HUES48 (cell line): ENCODE measurements around the gene MMP8.

Experiments
- H3K27ac ChIP-seq: one replicate; pipeline ENCODE4 v1.7.0; 2013; ENCODE audit warnings: low read depth, low read length, inconsistent platforms
- H3K27me3 ChIP-seq: 2 replicates; pipeline ENCODE4 v1.6.1; 2013; ENCODE audit warnings: mild to moderate bottlenecking, low read length; ENCODE audit not compliant: control insufficient read depth, insufficient read depth
- H3K36me3 ChIP-seq: 2 replicates; pipeline ENCODE4 v1.6.1; 2013; ENCODE audit warnings: low read length; ENCODE audit not compliant: control insufficient read depth, insufficient read depth
- H3K4me1 ChIP-seq: 2 replicates; pipeline ENCODE4 v1.6.1; 2013; ENCODE audit warnings: mild to moderate bottlenecking, low read length; ENCODE audit not compliant: control insufficient read depth, insufficient read depth
- H3K4me3 ChIP-seq: 2 replicates; pipeline ENCODE4 v1.5.1; 2013; ENCODE audit warnings: mild to moderate bottlenecking, low read depth, low read length
- H3K9ac ChIP-seq: 2 replicates; pipeline ENCODE4 v1.6.1; 2013; ENCODE audit warnings: mild to moderate bottlenecking, low read depth, low read length, moderate library complexity
- H3K9me3 ChIP-seq: 2 replicates; pipeline ENCODE4 v1.6.1; 2013; ENCODE audit warnings: low read length; ENCODE audit not compliant: control insufficient read depth, insufficient read depth

Gene MMP8

DNA sequence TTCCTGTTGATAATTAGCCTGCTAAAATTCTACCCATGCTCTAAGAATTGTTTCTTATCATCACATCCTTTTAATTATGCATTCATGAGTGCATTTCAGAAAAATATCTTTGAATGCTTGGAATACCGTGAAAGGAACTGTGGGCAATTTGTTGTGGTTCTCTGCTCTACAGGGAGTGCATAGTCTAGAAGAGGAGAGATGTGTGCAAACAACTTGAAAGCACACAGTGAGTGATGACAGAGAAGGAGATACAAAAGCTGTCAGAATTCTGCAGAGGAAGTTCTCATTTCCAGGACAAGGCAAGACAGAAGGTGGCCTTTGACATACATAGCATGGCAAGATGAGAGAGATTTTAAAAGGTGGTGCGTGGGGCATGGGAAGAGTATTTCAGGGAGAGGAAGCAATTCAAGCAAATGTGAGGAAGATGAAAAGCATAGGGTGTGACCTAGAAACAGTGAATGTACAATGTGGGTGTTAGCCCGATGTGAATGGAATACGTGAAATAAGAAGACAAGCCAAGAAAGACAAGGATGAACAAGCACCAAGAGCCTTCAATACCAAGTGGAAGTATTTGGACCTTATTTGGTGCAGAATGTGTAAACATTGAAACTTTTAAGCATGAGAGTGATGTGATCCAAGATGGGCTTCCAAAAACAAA, 5.0 kb downstream of the MMP8 start:
- H3K36me3 ChIP-seq, result no peaks in the 10 kb centered on the region
- H3K9ac ChIP-seq, result no peak overlapping the region
- H3K4me3 ChIP-seq, result no peak overlapping the region
- H3K27ac ChIP-seq, result no peak overlapping the region
- no peaks in the 10 kb centered on the region for H3K27me3 ChIP-seq
- H3K9me3 ChIP-seq, result no peaks in the 10 kb centered on the region
- H3K4me1 ChIP-seq, result no peaks in the 10 kb centered on the region

DNA sequence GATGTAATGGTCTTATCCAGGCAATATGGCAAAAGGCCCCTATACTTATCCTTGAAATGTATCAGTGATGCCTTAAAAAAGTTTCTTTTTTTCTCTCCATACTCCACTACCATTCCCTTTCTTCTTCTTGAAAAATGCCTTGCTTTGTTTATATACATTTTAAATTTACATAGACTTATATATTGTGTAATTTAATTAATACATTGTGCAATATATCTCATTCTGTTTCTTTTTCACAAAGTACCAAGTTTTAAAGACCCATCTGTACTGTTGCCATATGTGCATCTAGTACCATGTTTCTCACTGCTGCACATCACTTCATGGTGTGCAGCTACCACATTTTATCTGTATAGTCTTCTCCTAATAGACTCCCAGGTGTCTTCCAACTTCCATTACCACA, 7.5 kb downstream of the MMP8 start:
- H3K4me3 ChIP-seq, result no peak overlapping the region
- no peaks in the 10 kb centered on the region for H3K27me3 ChIP-seq
- no peak overlapping the region for H3K9ac ChIP-seq
- no peaks in the 10 kb centered on the region for H3K4me1 ChIP-seq
- no peaks in the 10 kb centered on the region for H3K9me3 ChIP-seq
- no peak overlapping the region for H3K27ac ChIP-seq
- no peaks in the 10 kb centered on the region for H3K36me3 ChIP-seq

DNA sequence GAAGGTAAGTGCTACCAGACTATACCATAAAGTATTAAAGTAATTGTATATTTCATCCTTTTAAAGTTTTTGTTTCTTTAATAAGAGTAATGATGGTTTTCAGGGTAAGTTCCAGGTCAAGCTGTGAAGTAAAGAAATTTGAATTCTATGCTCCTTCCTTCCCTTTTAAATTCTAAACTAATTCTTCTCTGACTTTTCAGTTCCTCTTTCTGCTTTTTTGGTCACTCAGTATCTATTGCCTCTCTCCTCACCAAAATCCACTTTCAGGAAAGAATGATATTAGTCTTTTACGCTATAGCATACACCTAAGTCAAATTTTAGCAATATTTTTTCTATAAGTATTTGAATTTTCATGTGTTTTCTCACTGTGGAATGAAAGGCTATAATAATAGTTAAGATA, 8.2 kb downstream of the MMP8 start:
- no peak overlapping the region for H3K27ac ChIP-seq
- no peaks in the 10 kb centered on the region for H3K27me3 ChIP-seq

DNA sequence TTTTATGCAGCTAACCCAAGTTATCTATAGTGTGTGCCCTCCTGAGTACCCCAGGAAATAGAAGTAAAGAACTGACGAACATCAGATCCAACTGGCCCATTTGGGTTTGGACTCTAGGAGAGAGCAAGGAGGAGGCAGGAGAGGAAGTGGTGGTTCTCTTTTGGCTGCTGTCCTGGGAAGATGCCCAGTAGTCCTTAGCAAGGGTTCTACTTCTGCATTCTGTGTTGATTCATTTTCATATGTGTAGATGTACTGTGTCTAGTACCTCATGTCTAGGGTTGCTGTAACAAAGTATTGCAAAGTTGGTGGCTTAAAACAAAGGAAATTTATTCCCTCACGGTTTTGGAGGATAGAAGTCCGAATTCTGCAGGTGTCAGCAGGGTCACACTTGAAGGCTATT, 12.6 kb downstream of the MMP8 start:
- no peaks in the 10 kb centered on the region for H3K9me3 ChIP-seq
- H3K27ac ChIP-seq, result no peak overlapping the region
- no peaks in the 10 kb centered on the region for H3K27me3 ChIP-seq
- no peak overlapping the region for H3K4me3 ChIP-seq
- no peaks in the 10 kb centered on the region for H3K36me3 ChIP-seq
- H3K4me1 ChIP-seq, result no peaks in the 10 kb centered on the region
- H3K9ac ChIP-seq, result no peak overlapping the region

More for the DNA sequence above, 8.2 kb downstream of the MMP8 start:
- Histone ChIP-seq H3K9me3 (no peaks in the 10 kb centered on the region), H3K4me3 (no peak overlapping the region), H3K4me1 (no peaks in the 10 kb centered on the region), H3K36me3 (no peaks in the 10 kb centered on the region), H3K9ac (no peak overlapping the region)

DNA sequence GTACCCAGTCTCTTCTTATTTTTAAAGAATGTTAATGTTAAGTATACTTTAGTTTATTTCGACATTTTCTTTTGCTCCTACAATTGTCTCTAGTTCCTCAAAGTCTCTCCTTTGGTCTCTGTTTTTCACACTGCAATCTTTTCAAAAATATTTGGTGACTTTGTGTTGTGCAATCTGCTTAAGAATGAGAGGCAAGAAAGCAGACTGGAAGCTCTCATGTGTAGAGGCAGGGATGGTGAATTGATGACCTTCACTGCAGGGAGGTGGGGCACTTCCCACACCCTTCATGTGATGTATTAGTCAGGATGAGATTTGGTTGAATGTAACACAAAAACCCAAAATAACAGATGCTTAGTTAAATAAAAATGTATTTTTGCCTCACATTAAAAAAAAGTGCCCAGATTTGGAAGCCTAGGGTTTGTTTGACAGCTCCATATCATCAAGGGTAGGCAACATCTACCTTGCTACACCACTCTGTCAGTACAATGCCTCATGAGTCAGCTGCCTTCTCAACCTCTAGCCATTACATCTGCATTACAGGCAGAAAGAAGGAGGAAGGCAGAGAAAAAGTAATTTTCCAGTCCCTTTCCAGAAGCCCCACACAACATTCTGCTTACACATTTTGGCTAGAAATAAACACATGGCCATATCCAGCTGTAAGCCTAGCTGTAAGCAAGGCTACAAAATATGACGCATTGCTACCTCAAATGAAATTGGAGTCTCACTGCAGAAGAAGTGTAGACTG, 15.4 kb downstream of the MMP8 start:
- Histone ChIP-seq H3K36me3 (no peaks in the 10 kb centered on the region), H3K4me1 (no peaks in the 10 kb centered on the region), H3K27ac (no peak overlapping the region), H3K9me3 (no peaks in the 10 kb centered on the region), H3K9ac (no peak overlapping the region), H3K27me3 (no peaks in the 10 kb centered on the region), H3K4me3 (no peak overlapping the region)

DNA sequence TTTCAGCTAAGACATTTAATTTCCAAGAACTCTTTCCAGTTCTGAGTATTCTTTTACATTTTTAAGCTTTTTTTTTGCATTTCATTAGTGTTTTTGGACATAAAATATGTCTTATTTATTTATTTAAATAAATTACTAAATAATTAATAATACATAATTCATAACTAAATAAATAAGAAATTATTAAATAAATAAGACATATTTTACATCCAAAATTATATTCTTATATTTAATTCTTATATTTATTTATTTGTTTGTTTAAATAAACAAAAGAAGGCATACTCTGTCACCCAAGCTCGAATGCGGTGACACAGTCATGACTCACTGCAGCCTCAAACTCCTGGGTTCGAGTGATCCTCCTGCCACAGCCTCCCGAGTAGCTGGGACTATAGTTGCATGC, 16.1 kb downstream of the MMP8 start:
- H3K27me3 ChIP-seq, result no peaks in the 10 kb centered on the region
- no peak overlapping the region for H3K9ac ChIP-seq
- H3K36me3 ChIP-seq, result no peaks in the 10 kb centered on the region
- no peaks in the 10 kb centered on the region for H3K4me1 ChIP-seq
- no peaks in the 10 kb centered on the region for H3K9me3 ChIP-seq
- H3K27ac ChIP-seq, result no peak overlapping the region
- no peak overlapping the region for H3K4me3 ChIP-seq

DNA sequence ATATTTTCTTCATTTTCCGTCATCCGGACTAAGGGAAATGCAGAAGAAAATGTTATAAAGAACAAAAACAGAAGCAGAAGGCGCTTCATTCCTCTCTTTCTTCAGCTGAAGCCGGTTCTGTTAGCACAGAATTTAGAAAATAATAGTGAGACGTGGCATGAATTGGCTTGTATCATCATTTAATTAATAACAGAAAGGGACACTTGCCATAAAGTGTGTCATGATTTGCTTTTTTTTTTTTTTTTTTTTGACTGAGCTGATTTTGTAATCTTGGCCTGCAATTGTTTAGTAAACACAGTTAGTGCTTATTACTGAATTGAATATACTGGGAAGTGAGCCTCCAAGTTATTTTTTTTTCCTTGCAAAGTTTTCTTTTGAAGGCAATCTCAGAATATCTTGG, 19.1 kb downstream of the MMP8 start, which contains the start of gene MMP27:
Gene MMP27 (minus strand): TSS at position 144 of the 400 bp plus-strand sequence. CDS start 55 bp downstream, at position 89.
- Histone ChIP-seq H3K9me3 (no peaks in the 10 kb centered on the region), H3K9ac (no peak within 1 kb of the TSS), H3K36me3 (no peaks in the 10 kb centered on the region), H3K4me3 (no peak within 1 kb of the TSS), H3K27ac (no peak within 1 kb of the TSS), H3K27me3 (no peaks in the 10 kb centered on the region), H3K4me1 (no peaks in the 10 kb centered on the region)

DNA sequence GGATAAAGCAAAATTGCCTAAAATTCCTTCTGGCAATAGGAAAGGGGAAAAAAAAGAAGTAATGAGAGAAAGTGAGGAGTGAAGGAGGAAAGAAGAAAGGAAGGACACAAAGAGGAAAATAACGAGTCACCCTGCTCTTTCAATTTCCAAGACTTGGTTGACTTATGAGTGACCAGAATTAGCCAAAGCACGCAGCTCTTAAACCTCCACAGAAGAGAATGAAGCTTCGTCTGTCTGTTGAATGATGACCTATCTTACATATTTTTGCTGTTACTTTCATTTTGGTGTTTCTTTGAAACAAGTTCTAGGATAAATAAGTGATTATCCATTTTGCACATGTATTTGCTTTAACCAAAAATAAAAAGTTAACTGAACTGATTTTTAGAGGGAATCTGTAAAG, 19.9 kb downstream of the MMP8 start:
- Histone ChIP-seq H3K9me3 (no peaks in the 10 kb centered on the region), H3K27ac (no peak overlapping the region), H3K9ac (no peak overlapping the region), H3K4me1 (no peaks in the 10 kb centered on the region), H3K4me3 (no peak overlapping the region), H3K27me3 (no peaks in the 10 kb centered on the region), H3K36me3 (no peaks in the 10 kb centered on the region)

DNA sequence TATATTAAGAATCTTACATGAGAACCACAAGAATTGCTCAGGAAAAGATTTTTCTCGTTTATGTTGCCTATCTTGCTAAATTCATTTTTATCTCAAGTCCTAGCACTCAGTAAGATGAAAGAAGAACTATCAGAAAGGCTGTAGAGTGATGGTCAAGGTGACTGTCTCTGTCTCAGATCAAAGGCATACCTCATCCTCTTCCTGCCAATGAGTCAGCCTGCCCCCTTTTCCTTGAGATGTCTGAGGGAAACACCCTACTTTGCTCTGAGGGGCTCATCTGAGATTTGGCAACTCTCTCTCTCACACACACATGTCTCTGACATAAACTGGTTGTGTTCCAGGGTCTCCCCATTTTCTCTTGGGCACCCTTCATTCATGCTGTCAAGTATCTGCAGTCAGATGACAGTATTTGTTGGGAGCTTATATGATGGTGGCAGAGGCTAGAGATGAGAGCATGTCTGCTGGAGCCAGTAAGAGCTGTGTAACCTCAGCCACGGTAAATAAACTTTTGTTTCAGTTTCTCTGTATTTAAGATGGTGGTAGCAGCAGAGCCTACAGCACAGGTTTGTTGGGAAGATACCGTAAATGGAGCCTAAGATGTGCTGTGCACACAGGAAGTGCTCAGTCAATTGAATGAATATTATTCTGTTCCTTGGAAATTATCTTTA, 20.8 kb downstream of the MMP8 start:
- Histone ChIP-seq H3K9me3 (no peaks in the 10 kb centered on the region), H3K36me3 (no peaks in the 10 kb centered on the region), H3K4me1 (no peaks in the 10 kb centered on the region), H3K27ac (no peak overlapping the region), H3K27me3 (no peaks in the 10 kb centered on the region), H3K4me3 (no peak overlapping the region), H3K9ac (no peak overlapping the region)

DNA sequence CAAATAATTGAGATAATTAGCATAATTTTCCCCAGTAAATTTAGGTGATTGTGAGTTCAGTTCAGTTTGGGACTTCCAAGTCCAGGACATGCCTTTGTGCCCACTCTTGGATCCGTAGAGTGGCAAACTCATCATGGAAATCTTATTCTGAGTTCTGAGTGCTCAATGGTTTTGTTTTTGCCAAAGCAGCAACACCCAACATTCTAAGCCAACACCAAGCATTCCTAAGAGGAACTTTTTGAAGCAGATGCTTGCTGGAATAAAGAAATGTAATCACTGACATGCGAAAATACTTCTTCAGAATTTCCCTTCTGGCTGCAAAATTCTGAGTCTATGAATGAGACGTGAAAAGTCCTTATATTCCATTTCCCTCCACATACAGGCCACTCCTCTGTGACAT, 29.6 kb downstream of the MMP8 start:
- H3K4me1 ChIP-seq, result no peaks in the 10 kb centered on the region
- no peak overlapping the region for H3K27ac ChIP-seq
- H3K4me3 ChIP-seq, result no peak overlapping the region
- H3K9ac ChIP-seq, result no peak overlapping the region
- H3K27me3 ChIP-seq, result no peaks in the 10 kb centered on the region
- no peaks in the 10 kb centered on the region for H3K36me3 ChIP-seq
- no peaks in the 10 kb centered on the region for H3K9me3 ChIP-seq

DNA sequence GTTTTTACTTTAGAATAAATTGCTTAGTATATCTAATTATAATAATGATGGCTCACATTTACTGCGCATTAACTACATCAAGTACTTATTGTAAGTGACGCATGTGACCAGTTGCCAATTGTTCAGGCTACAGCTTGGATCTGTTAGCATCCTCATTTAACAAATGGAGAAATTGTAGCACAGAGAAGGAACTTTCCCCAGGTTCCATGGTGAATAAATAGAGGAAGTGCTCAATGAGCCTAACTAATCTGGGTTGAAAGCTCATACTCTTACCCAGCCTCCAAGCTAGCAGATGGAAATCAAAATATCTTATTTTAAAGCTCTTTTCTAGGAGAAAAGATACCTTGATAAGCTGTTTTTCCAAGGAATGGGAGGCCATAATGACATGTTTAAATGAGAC, 39.0 kb downstream of the MMP8 start:
- no peak overlapping the region for H3K9ac ChIP-seq
- H3K4me1 ChIP-seq, result peaks cover 13% of the 10 kb centered on the region
- no peak overlapping the region for H3K27ac ChIP-seq
- H3K36me3 ChIP-seq, result no peaks in the 10 kb centered on the region
- H3K4me3 ChIP-seq, result no peak overlapping the region; the same call in 1 of the 2 replicates
- no peaks in the 10 kb centered on the region for H3K9me3 ChIP-seq
- H3K27me3 ChIP-seq, result no peaks in the 10 kb centered on the region
